Chondrocyte (in vitro differentiated cells): ENCODE measurements around the gene JPT1. TPM values are rescaled to one million over a fixed set of nuclear protein-coding genes. Genes with fewer than 3 reads are reported as not detected.

Experiments
- DNase-seq: peaks from one replicate; pipeline ENCODE4 v3.0.0; 2021; ENCODE audit warnings: mixed read lengths, low spot score
- H3K27ac Mint-ChIP-seq: one replicate; pipeline ENCODE4 v1.8.0; 2021; ENCODE audit warnings: mild to moderate bottlenecking, moderate library complexity, mixed read lengths; ENCODE audit not compliant: unreplicated experiment
- H3K27me3 Mint-ChIP-seq: 2 replicates; pipeline ENCODE4 v1.8.0; 2021; ENCODE audit warnings: low read depth, mixed read lengths
- H3K36me3 Mint-ChIP-seq: 2 replicates; pipeline ENCODE4 v1.8.0; 2021; ENCODE audit warnings: low read depth, mixed read lengths
- H3K4me1 Mint-ChIP-seq: 2 replicates; pipeline ENCODE4 v1.8.0; 2021; ENCODE audit warnings: low read depth, mild to moderate bottlenecking, mixed read lengths
- H3K4me3 Mint-ChIP-seq: one replicate; pipeline ENCODE4 v1.8.0; 2021; ENCODE audit warnings: mild to moderate bottlenecking, moderate library complexity, mixed read lengths; ENCODE audit not compliant: unreplicated experiment
- H3K9me3 Mint-ChIP-seq: 2 replicates; pipeline ENCODE4 v1.8.0; 2021; ENCODE audit warnings: low read depth, mixed read lengths
- CTCF ChIP-seq: fragments of 200-600 bp; sonication (generic); IDR thresholded peaks from 2 replicates; pipeline ENCODE4 v1.5.0; 2021; ENCODE audit warnings: antibody characterized with exemption, mild to moderate bottlenecking, moderate library complexity
- total RNA-seq: library from RNA; stranded (reverse); gene quantifications from 3 replicates; pipeline ENCODE4 v1.2.1, GENCODE V29; 2021

Gene JPT1
- total RNA-seq, 1 donor from 2014 or later = 90.4 TPM

DNA sequence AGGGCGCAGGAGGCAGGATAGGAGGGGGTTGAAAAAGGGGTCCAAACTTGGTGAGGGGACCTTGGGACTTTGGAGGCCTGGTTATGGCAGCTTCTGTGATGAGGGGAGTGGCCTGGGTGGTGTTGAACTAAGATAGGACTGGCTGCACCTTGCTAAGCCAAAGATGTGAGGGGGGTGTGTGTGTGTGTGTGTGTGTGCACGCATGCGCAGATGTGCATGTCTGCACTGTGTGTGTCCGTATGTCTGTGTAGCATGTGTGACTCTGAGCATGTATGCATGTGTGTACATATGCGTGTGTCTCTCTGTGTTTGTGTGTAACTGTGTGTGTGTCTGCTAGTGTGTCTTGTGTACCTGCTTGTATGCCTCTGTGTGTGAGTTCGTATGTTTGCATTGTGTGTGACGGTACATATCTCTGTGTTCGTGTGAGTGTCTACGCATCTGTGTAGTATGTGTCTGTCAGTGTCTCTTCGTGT lies 62.4 kb downstream of the JPT1 start:
- no peaks in the 10 kb centered on the region for H3K36me3 Mint-ChIP-seq
- H3K27ac Mint-ChIP-seq = no peak overlapping the region
- peaks cover 26% of the 10 kb centered on the region for H3K4me1 Mint-ChIP-seq
- DNase-seq = no peak
- TF ChIP-seq CTCF = no peak
- H3K4me3 Mint-ChIP-seq = no peak overlapping the region
- no peaks in the 10 kb centered on the region for H3K27me3 Mint-ChIP-seq
- H3K9me3 Mint-ChIP-seq = no peaks in the 10 kb centered on the region

DNA sequence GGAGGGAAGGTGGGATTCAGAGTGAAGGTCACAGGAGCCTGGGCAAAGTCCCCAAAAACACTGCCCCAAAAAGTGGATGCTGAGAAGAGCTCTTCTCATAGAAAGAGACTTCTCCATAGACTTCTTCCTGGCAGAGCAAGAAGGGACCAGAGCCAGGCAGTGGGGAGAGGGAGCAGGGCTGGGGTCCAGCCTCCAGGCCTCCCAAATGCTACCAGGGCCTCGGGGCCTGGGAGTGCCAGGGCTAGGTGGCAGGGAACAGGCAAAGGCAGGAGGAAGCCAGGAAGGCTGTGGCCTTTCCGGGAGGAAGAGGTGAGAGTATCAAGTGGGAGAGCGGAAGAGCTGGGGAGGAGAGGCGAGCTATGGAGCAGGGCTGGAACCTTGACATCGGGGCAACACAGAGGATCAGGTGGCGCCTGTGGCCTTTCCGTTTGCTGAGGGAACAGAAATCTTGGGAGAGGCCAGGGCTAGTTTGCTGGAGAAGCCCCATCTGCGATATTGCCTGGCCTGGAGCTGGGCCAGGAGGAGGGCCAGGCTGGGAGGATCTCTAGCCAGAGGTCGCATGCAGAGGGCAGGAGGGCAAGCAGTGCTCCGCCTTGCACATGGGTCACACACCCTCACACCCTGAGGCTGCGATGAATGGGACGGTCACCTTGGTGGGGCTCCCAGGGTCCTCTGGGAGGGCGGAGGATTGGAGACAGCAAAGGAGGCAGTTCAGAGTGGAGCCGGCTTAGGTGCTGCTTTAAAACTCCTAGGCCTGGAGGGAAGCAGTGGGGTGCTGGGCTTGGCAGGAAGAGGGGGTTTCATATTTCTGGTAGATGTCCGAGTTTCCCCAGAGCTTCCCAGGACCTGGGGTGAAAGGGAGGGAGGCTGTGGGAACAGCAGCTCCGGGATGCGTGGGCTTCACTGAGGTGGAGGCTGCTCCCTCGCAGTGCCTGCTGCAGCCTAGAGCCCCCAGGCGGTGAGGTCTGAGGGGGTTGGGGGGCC lies 63.1 kb downstream of the JPT1 start:
- H3K9me3 Mint-ChIP-seq = no peaks in the 10 kb centered on the region
- peaks cover 27% of the 10 kb centered on the region for H3K4me1 Mint-ChIP-seq
- H3K27ac Mint-ChIP-seq = no peak overlapping the region
- H3K4me3 Mint-ChIP-seq = no peak overlapping the region
- DNase-seq = no peak
- no peak for TF ChIP-seq CTCF
- no peaks in the 10 kb centered on the region for H3K36me3 Mint-ChIP-seq
- no peaks in the 10 kb centered on the region for H3K27me3 Mint-ChIP-seq

DNA sequence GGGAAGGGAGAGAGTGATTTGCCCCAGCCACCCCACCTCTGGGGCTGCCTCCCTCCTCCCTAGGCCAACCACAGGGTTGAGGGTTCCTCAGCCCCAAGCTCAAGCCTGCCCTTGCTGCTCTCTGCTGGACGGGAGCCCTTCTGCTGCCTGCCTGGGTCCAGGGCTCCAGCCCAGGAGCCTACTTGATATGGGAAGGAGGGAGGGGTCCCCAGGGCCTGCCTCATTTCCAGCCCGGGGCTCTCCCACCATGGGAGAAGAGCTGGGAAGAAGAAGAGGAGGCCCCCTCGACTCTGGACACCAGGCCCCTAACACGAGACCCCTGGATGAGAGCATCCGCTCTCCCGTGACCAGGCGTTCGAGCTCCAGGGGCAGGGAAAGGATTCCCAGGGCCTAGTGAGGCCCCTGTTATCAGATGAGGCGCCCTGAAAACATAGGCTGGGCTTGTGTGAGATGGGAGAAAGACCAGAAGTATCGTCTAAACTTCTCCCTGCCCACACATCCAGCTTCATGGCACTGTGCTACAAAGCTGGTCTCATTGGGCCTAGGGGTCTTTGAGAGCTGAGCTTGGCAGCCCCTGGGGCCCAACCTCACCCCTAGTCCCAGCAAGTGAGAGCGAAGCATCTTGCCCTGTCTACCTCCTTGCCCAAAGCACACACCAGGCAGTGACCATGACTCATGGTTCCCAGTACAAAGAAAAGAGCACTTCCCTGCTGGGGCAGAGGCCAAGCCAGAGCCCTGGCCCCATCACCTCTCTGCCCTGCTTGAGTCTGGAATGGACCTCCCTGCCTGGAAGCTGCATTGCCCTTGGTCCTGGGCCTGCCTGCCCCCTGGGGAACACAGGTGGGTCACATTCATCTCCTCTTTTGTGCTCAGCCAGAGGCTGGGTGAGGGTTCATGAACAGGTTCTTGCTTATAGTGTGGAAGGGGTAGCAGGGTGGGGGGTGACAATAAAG lies 65.6 kb downstream of the JPT1 start:
- TF ChIP-seq CTCF = no peak
- H3K9me3 Mint-ChIP-seq = no peaks in the 10 kb centered on the region
- no peaks in the 10 kb centered on the region for H3K36me3 Mint-ChIP-seq
- no peak for DNase-seq
- peak overlapping the region; percentile 67 for H3K4me3 Mint-ChIP-seq
- no peaks in the 10 kb centered on the region for H3K27me3 Mint-ChIP-seq
- H3K27ac Mint-ChIP-seq = no peak overlapping the region
- H3K4me1 Mint-ChIP-seq = peaks cover 37% of the 10 kb centered on the region

DNA sequence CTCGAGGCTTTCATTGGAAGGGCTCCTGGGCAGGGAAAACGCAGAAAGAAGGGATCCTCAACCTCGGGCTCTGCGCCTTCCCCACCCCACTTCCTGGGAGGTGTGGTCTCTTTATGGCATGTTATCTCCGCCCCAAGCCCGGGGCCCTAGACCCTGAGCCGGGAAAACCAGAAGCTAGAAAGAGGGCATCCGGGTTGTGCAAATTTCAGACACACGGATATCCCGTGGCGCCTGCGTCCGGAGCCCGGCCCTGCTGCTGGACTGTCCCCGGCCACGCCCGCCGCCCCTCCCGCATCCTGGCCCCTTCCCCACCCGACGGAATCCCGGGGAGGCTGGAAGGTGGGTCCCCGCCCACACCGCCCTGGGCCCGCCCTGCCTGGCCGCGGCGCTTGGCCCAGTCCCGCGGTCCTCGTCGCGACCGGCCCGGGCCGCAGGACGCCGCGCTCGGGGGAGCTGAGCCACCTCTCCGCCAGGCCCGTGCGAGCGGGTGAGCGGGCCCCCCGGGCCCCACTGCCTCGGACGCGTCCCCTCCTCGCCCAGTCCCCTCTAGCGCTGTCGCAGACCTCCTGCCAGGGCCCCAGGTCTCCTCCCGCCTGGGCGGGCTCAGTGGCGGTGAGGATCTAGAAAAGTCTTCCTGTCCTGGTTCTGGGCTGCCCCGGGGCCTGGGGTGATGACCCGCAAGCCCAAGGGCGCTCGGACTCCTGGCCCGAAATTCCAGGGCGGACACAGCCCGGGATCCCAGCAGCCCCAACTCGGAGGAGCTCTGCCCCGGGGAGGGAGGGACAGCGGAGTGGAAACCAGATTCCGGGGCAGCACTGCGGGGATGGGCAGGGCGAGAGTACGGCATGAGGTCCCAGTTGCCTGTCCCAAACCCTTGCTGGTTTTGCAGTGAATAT lies 66.5 kb downstream of the JPT1 start, which contains the start of gene SLC16A5:
Gene SLC16A5 (plus strand): TSS at position 397 of the 896 bp plus-strand sequence. CDS start 5,683 bp downstream, outside the sequence.
- Mint-ChIP-seq H3K36me3 (no peaks in the 10 kb centered on the region), H3K4me3 (peak within 1 kb of the TSS; percentile 67), H3K4me1 (peaks cover 40% of the 10 kb centered on the region), H3K9me3 (no peaks in the 10 kb centered on the region), H3K27me3 (no peaks in the 10 kb centered on the region), H3K27ac (no peak within 1 kb of the TSS)
- TF ChIP-seq CTCF = no peak
- DNase-seq = no peak
